GM12801 (cell line): ENCODE data around the gene SEZ6L.

ENCODE experiments used
- CTCF ChIP-seq: IDR thresholded peaks from one replicate; pipeline ENCODE4 v1.5.1; 2011; ENCODE audit warnings: control low read depth; ENCODE audit not compliant: insufficient read length; ENCODE audit errors: extremely low read depth

Gene SEZ6L

GRCh38 chr22:26174280-26174679 lies 5.0 kb downstream of the SEZ6L start:
- TF ChIP-seq CTCF = no peak

GRCh38 chr22:26182723-26183122 lies 13.5 kb downstream of the SEZ6L start:
- no peak for TF ChIP-seq CTCF

- TF ChIP-seq CTCF = no peak
Observed at GRCh38 chr22:26185190-26185589, 15.9 kb downstream of the SEZ6L start.

GRCh38 chr22:26188341-26188740 lies 19.1 kb downstream of the SEZ6L start:
- no peak for TF ChIP-seq CTCF

- TF ChIP-seq CTCF = no peak
Observed at GRCh38 chr22:26194313-26194712, 25.1 kb downstream of the SEZ6L start.

GRCh38 chr22:26194877-26195276 lies 25.6 kb downstream of the SEZ6L start:
- TF ChIP-seq CTCF = no peak

- no peak for TF ChIP-seq CTCF
Observed at GRCh38 chr22:26196657-26197056, 27.4 kb downstream of the SEZ6L start.

GRCh38 chr22:26197425-26197824 lies 28.2 kb downstream of the SEZ6L start:
- no peak for TF ChIP-seq CTCF
